HFF-Myc (cell line): Measurements from ENCODE around the gene NFKBIE.

Source experiments
- DNase-seq: peaks from one replicate; pipeline ENCODE4 v3.0.0-alpha.2; 2011; ENCODE audit warnings: low read depth; ENCODE audit errors: extremely low read depth
- H3K4me3 ChIP-seq: replicated peaks from 2 replicates; pipeline ENCODE4 v1.5.1; 2011; ENCODE audit warnings: low read depth, mild to moderate bottlenecking, control low read depth, low read length
- TF ChIP-seq, protein P1 (sequence below): IDR thresholded peaks from 2 replicates; pipeline ENCODE4 v1.5.1; 2012; ENCODE audit warnings: mild to moderate bottlenecking, low read depth, low read length, control low read depth; ENCODE audit errors: missing control alignments

NFKBIE gene

GRCh38 chr6:44245391-44245911 is 19.9 kb downstream of the NFKBIE start:
- DNase-seq = no peak
- TF ChIP-seq, protein P1, sequence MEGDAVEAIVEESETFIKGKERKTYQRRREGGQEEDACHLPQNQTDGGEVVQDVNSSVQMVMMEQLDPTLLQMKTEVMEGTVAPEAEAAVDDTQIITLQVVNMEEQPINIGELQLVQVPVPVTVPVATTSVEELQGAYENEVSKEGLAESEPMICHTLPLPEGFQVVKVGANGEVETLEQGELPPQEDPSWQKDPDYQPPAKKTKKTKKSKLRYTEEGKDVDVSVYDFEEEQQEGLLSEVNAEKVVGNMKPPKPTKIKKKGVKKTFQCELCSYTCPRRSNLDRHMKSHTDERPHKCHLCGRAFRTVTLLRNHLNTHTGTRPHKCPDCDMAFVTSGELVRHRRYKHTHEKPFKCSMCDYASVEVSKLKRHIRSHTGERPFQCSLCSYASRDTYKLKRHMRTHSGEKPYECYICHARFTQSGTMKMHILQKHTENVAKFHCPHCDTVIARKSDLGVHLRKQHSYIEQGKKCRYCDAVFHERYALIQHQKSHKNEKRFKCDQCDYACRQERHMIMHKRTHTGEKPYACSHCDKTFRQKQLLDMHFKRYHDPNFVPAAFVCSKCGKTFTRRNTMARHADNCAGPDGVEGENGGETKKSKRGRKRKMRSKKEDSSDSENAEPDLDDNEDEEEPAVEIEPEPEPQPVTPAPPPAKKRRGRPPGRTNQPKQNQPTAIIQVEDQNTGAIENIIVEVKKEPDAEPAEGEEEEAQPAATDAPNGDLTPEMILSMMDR = no peak
- peak overlapping the region; percentile 98 for H3K4me3 ChIP-seq

- no peak for DNase-seq
- H3K4me3 ChIP-seq = no peak overlapping the region
- TF ChIP-seq, protein P1 = no peak
Observed at GRCh38 chr6:44243345-44243744, 22.0 kb downstream of the NFKBIE start.

DNA sequence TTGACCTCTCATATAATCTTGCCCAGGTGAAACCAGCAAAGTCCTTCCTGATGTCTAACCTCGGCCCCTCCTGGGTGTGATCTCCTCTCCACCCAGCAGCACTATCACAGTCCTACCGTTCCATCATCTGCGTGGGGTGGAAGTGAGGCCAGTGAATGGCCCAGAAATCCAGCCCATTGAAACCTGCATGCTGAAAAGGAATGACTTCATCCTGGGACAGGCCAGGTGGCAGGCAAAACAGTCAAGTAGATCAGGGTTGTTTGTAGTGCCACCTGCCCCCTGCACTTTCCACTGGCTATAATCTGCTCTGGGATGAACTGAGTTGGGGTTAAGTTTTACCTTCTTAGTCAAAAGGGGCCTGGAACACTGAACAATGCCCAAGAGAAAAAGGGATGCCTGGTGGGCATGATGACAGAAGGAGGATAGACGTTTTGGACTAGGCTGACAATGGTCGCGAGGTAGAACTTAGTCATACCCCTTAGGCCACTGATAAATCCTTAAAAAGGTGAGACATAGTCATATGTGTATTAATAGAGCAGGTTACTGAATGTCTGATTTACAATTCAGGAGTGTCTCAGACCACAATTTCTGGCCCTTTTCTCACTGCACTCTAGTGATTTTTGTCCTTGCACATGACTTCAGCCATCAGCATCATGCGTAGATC is 26.5 kb downstream of the NFKBIE start:
- no peak overlapping the region for H3K4me3 ChIP-seq
- DNase-seq = no peak
- TF ChIP-seq, protein P1 = no peak

- no peak for DNase-seq
- peak overlapping the region; percentile 45 for H3K4me3 ChIP-seq
- TF ChIP-seq, protein P1 = peak; percentile 93
Observed at GRCh38 chr6:44237813-44238433, 27.4 kb downstream of the NFKBIE start.

GRCh38 chr6:44237021-44237812 is 28.1 kb downstream of the NFKBIE start:
- peak overlapping the region; percentile 45 for H3K4me3 ChIP-seq
- DNase-seq = peak; percentile 91
- TF ChIP-seq, protein P1 = no peak

DNA sequence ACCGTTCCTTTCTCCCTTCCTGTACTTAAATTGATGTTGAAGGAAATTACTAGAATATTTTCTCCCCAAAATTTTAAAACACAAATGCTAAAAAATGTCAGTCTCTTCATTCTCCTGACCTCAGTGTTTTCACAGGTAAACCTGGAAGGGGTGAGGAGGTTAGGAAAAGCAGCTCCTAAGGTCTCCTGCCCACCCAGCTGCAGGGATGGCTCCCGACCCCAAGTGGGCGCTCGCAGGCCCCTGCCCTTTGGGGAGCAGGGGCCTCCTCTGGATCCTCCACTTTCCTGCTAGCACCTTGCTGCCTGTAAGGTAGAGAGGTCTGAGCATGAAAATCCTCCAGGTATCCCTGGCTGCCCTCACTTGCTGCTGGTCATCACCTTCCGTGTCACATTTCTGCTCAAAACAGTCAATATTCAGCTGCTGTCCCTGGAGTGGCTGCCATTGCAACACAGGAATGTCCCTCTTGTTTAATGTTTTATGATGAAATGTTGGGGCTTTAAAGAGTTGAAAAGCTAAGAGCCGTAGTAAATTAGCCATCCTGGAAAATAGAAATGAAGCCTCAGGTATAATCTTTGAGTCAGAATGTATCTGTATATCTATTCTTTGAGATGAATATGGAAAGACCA is 29.3 kb downstream of the NFKBIE start:
- DNase-seq = no peak
- TF ChIP-seq, protein P1 = no peak
- H3K4me3 ChIP-seq = no peak overlapping the region
